ENCODE data around the gene ATP2B2. TPM values are rescaled to one million over a fixed set of nuclear protein-coding genes. Genes with fewer than 3 reads are reported as not detected.

Gene ATP2B2
- polyA plus RNA-seq, 2 of the 4 experiments (the other 2 are of a cell fraction) = 0.03 to 0.04 TPM

- Histone ChIP-seq H3K4me1 (no peaks in the 10 kb centered on the region), H3K4me2 (no peak overlapping the region), H3K4me3 (no peak overlapping the region), H3K9me3 (no peaks in the 10 kb centered on the region), H3K27ac (no peak overlapping the region)
- DNase-seq (ENCODE audit: low read depth in 1 of 2, low spot score in 1 of 2) (no peak), FAIRE-seq (no peak), ATAC-seq (no peak)
- TF ChIP-seq, protein P1, sequence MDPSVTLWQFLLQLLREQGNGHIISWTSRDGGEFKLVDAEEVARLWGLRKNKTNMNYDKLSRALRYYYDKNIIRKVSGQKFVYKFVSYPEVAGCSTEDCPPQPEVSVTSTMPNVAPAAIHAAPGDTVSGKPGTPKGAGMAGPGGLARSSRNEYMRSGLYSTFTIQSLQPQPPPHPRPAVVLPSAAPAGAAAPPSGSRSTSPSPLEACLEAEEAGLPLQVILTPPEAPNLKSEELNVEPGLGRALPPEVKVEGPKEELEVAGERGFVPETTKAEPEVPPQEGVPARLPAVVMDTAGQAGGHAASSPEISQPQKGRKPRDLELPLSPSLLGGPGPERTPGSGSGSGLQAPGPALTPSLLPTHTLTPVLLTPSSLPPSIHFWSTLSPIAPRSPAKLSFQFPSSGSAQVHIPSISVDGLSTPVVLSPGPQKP (IDR thresholded peaks at IDR 0.05; ENCODE audit: low read depth, low read length) = no peak
- TF ChIP-seq, protein P2, sequence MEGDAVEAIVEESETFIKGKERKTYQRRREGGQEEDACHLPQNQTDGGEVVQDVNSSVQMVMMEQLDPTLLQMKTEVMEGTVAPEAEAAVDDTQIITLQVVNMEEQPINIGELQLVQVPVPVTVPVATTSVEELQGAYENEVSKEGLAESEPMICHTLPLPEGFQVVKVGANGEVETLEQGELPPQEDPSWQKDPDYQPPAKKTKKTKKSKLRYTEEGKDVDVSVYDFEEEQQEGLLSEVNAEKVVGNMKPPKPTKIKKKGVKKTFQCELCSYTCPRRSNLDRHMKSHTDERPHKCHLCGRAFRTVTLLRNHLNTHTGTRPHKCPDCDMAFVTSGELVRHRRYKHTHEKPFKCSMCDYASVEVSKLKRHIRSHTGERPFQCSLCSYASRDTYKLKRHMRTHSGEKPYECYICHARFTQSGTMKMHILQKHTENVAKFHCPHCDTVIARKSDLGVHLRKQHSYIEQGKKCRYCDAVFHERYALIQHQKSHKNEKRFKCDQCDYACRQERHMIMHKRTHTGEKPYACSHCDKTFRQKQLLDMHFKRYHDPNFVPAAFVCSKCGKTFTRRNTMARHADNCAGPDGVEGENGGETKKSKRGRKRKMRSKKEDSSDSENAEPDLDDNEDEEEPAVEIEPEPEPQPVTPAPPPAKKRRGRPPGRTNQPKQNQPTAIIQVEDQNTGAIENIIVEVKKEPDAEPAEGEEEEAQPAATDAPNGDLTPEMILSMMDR (IDR thresholded peaks at IDR 0.05) = no peak
- TF ChIP-seq NFE2L2 (conservative IDR thresholded peaks at IDR 0.05; ENCODE audit: low read length) (no peak), EHF (CRISPR knock-in tag; IDR thresholded peaks at IDR 0.05) (no peak), EHMT2 (IDR thresholded peaks at IDR 0.05; ENCODE audit: low read depth) (no peak), ATOH8 (CRISPR knock-in tag; IDR thresholded peaks at IDR 0.05; ENCODE audit: low read depth) (no peak), KDM5A (IDR thresholded peaks at IDR 0.05) (no peak), CBX8 (IDR thresholded peaks at IDR 0.05) (no peak), POLR2A (IDR thresholded peaks at IDR 0.05; ENCODE audit: low read length) (no peak), NR3C1 (IDR thresholded peaks at IDR 0.05) (no peak), KDM1A (IDR thresholded peaks at IDR 0.05; ENCODE audit: low read depth) (no peak), RFX5 (IDR thresholded peaks at IDR 0.05) (no peak), E2F6 (IDR thresholded peaks at IDR 0.05; ENCODE audit: borderline replicate concordance, low read depth) (no peak), NPAS2 (CRISPR knock-in tag; IDR thresholded peaks at IDR 0.05; ENCODE audit: borderline replicate concordance) (no peak)
- TF ChIP-seq, protein P3, sequence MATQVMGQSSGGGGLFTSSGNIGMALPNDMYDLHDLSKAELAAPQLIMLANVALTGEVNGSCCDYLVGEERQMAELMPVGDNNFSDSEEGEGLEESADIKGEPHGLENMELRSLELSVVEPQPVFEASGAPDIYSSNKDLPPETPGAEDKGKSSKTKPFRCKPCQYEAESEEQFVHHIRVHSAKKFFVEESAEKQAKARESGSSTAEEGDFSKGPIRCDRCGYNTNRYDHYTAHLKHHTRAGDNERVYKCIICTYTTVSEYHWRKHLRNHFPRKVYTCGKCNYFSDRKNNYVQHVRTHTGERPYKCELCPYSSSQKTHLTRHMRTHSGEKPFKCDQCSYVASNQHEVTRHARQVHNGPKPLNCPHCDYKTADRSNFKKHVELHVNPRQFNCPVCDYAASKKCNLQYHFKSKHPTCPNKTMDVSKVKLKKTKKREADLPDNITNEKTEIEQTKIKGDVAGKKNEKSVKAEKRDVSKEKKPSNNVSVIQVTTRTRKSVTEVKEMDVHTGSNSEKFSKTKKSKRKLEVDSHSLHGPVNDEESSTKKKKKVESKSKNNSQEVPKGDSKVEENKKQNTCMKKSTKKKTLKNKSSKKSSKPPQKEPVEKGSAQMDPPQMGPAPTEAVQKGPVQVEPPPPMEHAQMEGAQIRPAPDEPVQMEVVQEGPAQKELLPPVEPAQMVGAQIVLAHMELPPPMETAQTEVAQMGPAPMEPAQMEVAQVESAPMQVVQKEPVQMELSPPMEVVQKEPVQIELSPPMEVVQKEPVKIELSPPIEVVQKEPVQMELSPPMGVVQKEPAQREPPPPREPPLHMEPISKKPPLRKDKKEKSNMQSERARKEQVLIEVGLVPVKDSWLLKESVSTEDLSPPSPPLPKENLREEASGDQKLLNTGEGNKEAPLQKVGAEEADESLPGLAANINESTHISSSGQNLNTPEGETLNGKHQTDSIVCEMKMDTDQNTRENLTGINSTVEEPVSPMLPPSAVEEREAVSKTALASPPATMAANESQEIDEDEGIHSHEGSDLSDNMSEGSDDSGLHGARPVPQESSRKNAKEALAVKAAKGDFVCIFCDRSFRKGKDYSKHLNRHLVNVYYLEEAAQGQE (IDR thresholded peaks at IDR 0.05) = no peak
- TF ChIP-seq, protein P4, sequence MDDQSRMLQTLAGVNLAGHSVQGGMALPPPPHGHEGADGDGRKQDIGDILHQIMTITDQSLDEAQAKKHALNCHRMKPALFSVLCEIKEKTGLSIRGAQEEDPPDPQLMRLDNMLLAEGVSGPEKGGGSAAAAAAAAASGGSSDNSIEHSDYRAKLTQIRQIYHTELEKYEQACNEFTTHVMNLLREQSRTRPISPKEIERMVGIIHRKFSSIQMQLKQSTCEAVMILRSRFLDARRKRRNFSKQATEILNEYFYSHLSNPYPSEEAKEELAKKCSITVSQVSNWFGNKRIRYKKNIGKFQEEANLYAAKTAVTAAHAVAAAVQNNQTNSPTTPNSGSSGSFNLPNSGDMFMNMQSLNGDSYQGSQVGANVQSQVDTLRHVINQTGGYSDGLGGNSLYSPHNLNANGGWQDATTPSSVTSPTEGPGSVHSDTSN (IDR thresholded peaks at IDR 0.05) = no peak
- 73% methylated on average over 12 of the region's 12 CpGs for WGBS (ENCODE audit: missing lambda C conversion rate)
- ChIA-PET POLR2A (no interaction called here), CTCF (interaction anchor here (0.9 to 2.9 kb wide), 2 partner anchors 56 to 147 kb away, joined by 3 to 15 read pairs; no protein-coding TSS in a partner anchor)
These were observed 104.5 kb downstream of the ATP2B2 start for GRCh38 chr3:10400749-10401495.
